GM21619 (cell line): ENCODE data around the gene MPST.
"Not testable (repeated sequence)": the region's sequence is repeated elsewhere in the genome, so short reads cannot be mapped to it uniquely, and the experiment has no call there.

Source experiments
- ATAC-seq: cut with Tn5 transposase; IDR thresholded peaks from one replicate; pipeline ENCODE4 v1.9.1; 2021; ENCODE audit not compliant: unreplicated experiment

Gene MPST

GRCh38 chr22:37059876-37060449, 40.4 kb downstream of the MPST start:
- no peak for ATAC-seq

GRCh38 chr22:37060801-37061610, 41.5 kb downstream of the MPST start:
- no peak for ATAC-seq

GRCh38 chr22:37061611-37062375, 42.3 kb downstream of the MPST start:
- no peak for ATAC-seq

GRCh38 chr22:37062376-37062675, 42.8 kb downstream of the MPST start:
- ATAC-seq, result no peak

GRCh38 chr22:37062702-37063381, 43.3 kb downstream of the MPST start:
- ATAC-seq, result no peak

GRCh38 chr22:37063431-37064420, 44.2 kb downstream of the MPST start:
- ATAC-seq, result no peak

- no peak for ATAC-seq
These were observed 45.0 kb downstream of the MPST start for GRCh38 chr22:37064553-37064952.

- no peak for ATAC-seq
These were observed 45.6 kb downstream of the MPST start for GRCh38 chr22:37065180-37065579.

GRCh38 chr22:37065961-37066360, 46.4 kb downstream of the MPST start:
- ATAC-seq, result no peak

GRCh38 chr22:37067428-37067827, 47.9 kb downstream of the MPST start:
- no peak for ATAC-seq

- ATAC-seq, result no peak
These were observed 49.3 kb downstream of the MPST start for GRCh38 chr22:37068859-37069258.

- no peak for ATAC-seq
These were observed 49.8 kb downstream of the MPST start for GRCh38 chr22:37069319-37069718.

- no peak for ATAC-seq
These were observed 50.2 kb downstream of the MPST start for GRCh38 chr22:37069719-37070118.

GRCh38 chr22:37070334-37070733, 50.8 kb downstream of the MPST start:
- no peak for ATAC-seq

- ATAC-seq, result no peak
These were observed 51.2 kb downstream of the MPST start for GRCh38 chr22:37070744-37071143.

GRCh38 chr22:37071850-37072592, 52.5 kb downstream of the MPST start:
- ATAC-seq, result not testable (repeated sequence)

- no peak for ATAC-seq
These were observed 53.1 kb downstream of the MPST start for GRCh38 chr22:37072673-37073072.

- no peak for ATAC-seq
These were observed 55.0 kb downstream of the MPST start for GRCh38 chr22:37074537-37074936.

GRCh38 chr22:37075046-37075445, 55.5 kb downstream of the MPST start:
- no peak for ATAC-seq
